CD4-positive, alpha-beta T cell treated with Interleukin-1 beta for 1 hour (primary cell): Measurements from ENCODE around the gene SYT1.

Experiments used
- DNase-seq, 2 donors: peaks; one replicate each; pipeline ENCODE4 v3.0.0-alpha.2; 2020 to 2022

The SYT1 gene

DNA sequence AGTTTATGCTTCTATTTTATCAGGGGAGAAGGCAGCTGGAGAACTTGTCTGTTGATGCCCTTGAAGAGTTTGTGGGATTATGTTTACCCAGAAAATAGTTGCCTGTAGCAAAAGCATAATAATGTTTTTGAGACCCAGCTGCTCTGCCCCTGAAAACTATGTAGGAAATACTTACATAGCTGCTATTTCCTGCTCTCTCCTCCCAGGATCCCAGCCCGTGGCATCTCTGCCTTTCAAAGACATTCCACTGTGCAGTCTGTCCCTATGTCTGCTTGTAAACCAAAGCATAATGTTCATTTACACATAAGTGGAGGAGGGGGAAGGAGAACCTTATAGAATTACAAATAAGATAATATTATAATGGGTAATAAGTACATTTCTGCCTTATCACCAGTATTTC is 198.7 kb downstream of the SYT1 start:
- no peak for DNase-seq

DNA sequence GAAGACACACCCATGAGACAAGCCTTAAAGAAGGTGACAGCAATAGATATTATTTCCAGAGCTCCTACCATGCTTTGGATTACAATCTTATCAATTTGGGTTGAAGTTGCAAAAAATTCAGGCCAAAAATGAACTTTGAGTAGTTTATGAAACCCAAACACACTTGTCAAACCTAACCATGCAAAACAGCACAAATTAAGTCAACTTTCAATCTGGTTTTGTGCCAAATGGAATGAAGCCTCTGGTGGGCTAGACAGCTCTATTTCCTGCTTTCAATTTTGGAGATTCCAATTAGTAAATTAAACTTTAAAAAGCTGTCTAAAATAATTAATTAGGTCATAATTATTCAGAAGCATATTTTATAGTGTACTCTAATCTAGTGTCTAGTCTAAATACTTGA is 203.4 kb downstream of the SYT1 start:
- no peak for DNase-seq

DNA sequence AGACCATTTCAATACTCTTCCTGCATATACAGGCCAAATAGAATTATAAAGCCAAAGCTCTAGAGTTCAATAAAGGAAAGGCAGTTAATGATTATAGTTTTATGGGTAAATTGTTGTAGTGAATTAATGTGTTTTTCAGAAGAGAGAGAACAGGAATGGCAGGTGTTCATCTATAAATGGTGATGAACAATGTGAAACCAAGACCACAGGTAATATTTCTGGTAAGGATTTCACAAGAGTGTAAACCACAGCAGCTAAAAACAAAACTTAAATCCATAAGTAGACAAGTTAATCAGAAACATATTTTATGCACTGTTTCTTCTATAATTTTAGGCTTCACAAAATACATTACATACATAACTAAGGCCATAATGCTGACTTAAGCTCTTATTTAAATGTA is 204.4 kb downstream of the SYT1 start:
- DNase-seq, result no peak

DNA sequence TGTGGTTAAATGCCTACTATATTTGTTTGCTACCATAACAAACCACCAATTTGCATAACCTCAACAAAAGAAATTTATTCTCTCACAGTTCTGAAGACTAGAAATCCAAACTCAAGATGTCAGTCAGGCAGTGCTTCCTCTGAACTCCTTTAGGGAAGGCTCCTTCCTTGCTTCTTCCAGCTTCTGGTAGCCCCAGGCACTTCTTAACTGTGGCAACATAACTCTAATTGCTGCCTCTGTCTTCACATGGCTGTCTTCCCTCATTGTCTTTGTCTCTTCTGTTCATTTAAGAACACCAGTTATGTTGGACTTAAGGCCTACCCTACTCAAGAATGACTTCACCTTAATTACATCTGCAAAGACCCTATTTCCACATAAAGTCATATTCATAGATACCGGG is 206.9 kb downstream of the SYT1 start:
- no peak for DNase-seq

DNA sequence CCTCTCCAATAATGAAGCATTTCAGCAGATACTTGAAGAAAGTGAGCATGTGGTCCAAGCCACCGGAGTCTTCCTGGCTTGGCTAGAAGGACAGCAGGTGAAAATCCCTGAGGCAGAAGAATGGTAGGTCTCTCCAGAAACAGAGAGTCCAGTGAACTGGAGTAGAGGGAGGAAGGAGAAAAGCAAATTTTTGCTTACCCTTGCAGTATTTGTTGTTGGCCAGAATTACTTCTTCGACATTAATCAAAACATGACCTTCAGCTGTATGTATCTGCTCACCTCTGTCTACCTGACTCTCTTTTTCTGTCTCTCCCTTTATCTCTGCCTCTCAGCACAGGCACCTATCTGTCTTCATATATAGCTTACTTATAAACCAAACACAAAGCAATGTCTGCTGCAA is 208.9 kb downstream of the SYT1 start:
- DNase-seq, result no peak

DNA sequence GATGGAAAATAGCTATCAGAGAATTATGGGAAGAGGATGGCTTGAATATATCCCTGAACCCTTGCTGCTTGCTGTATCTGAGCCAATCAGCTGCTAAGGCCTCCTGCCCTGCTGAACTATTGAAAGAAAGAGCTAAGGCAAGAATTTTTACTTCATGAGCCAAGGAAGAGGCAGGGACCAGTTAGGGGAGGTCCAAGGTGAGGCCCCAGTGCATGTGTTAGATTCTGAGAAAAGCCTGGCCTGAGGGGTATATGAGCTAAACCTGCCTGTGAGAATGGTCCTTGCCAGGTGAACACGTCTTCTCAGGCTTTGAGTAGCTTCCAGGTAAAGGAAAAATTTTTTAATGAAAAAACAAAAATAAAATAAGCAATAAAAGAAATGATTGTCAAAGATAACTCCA is 218.0 kb downstream of the SYT1 start:
- no peak for DNase-seq

DNA sequence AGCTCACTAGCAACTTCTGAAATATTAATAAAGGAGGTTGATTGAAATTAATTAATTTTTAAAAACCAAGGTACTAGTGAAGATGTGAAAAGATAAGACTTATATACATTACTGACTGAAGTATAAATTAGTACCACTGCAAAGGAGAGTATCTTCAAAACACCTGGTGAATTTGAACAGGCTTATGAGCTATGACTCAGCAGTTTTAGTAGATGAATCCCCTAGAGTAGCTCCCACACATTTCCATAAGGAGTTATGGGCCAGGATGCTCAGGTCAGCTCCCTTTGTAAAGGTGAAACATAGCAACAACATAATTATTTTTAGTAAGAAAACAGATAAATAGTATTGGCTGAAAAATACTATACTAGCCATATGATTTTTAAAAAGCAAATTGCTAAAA is 218.6 kb downstream of the SYT1 start:
- no peak for DNase-seq

DNA sequence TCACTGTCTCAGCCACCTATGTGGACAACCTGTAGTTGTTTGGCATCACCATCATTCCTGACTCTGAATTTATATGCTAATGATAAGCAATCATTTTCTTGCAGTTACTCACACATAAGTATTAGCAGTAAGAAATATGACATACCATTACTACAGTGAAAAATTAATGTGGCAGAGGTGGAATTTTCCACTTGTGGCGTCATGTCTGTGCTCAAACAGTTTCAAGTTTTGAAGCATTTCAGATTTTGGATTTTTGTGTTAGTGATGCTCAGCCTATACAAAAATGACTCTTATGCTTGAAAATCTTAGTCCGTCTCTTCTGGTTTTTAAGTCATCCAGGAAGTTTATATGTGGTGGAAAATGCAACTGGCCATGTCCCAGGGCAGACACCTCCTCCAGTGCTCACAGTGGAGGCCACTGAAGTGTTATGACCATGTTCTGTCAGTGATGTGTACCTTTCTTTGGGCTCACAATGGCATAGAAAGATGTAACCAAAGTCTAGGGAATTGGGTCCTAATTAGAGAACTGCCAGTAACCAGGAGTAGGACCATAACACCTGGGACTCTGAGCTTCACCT is 220.6 kb downstream of the SYT1 start:
- no peak for DNase-seq

DNA sequence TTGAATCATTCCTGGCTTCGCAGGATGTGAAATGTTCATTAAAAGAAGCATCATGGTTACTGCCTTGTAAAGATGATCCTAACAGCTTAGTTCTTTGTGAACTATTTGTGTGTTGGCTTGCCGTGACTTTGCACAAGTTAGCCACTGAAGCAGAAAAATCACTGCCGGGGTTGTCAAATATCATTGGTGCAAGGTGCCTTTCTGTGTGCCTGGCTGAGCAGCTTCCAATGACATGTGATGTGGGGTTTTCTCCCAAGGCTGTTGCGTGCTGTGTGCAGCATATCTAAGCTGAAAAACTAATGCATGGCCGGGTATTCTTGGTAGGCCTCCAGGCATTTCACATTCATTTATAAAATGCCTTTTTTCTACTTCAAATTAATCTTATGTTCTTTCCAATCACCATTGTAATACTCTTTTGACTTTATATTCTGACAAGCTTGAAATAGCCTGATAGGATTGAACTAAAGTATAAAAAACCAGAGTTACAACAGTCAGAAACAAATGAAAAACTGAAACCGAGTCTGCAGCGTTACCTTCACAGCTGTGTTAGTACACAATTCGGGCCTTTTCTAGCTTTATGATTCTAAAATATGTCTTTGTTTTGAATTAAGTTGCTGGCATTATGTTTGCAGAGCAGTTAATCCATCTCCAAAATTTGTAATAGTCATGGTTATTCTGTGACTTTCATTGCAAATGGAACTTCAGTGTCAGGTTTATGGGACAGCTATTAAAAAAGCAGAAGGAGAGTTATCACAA is 222.1 kb downstream of the SYT1 start:
- DNase-seq, result no peak

DNA sequence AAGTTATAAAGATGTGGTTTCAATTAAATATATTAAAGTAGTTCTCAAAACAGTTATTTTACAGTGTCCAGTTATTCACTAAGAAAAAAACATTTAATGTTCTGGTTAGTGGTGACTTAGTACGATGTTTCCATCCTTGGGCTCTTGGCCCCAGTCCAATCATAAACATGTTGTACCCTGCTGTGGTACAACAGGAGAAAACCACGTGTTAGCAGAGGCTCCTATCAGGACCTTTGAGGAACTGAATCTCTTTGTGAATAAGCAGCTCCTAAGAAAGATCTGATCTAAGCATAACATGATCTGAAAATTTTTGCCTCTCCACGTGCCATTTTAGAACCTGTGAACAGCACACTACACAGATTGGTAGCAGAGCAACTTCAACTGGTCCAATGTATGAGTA is 234.0 kb downstream of the SYT1 start:
- DNase-seq, result no peak

DNA sequence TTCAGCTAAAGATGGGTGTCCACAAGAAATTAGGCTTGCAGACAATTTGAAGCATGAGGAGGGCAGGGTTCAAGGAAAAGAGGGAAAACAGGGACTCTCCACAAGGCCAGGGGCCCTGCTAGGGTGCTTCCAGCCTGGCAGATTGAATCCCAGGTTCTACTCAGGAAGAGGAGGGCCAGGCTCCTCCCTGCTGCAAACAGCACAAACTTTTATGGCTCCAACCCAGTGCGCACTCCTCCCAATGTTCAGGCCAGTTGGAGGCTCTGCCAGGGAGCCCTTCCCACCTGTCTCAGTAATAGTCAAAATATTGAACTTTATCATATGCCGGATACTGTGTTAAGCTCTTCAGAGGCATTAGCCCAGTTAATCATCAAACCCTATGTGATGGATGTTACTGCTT is 244.4 kb downstream of the SYT1 start:
- DNase-seq, result no peak

DNA sequence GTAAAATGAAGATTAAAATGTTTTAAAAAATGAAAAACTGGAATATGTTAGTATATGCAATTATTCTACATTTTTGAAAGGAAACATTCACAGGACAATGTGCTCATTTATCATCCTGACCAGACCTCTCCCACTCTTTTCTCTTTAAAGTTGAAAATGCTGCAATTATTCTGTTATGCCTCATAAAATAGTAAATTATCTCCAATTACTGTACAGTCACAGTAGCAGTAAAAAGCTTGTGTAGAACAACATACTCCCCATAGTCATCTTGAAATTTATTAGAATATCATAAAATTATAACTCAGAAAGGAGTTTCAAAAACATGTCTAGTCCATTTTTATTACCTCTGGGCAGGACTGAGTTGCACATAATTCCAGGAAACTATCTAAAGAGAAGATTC is 250.3 kb downstream of the SYT1 start:
- no peak for DNase-seq

DNA sequence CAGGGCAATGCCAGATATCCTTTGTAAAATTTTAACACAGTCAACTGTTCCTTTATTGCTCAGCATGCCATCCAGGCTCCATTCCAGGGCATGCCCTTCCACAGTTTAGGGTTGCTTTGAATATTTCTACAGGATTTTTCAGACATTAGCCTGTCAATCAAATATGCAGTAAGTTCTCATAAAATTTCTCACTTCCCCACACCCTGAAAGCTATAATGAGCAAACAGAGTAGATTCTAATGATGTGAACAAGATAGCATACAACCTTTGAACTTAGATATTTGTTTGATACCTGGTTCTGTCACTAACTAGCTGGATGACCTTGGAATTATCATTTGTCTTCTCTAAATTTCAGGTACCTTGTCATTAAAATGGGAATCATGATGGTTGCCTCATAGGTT is 251.2 kb downstream of the SYT1 start:
- DNase-seq, result no peak

DNA sequence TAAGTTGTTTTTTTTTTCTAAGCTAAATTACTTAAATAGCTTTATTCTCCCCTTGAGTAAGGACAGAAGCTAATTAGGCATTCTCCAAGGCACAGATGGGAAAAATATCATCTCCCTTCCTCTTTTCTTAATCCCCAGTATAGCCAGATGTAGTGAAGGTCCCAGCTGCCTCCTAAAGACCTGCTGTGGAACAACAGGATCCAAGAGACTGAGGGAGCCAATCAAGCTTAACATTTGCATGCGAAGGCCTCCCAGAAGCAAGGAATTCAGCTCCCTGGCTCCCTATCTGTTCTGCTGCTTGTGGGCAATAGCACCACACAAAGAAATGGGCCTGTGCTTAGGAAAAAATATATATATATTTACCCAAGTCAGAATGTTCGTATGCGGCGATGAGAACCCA is 255.2 kb downstream of the SYT1 start:
- no peak for DNase-seq

DNA sequence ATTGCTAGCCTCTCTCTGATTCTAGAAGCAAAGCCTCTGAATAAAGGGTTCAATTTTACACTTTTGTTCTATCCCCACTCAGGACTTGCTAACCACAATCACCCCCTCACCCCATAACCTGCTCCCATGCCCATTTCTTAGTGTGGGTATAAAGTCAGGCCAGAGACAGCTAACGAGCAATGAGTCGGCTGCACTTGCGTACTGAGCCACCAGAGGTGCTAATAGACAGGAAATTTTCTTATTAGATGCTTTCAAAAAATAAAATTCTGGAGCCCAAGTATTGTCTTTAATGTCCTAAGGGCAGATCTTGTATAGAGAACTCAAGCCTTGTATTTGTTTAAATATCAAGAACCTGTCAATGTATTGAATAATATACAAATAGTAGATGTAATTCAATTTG is 256.9 kb downstream of the SYT1 start:
- DNase-seq, result no peak

DNA sequence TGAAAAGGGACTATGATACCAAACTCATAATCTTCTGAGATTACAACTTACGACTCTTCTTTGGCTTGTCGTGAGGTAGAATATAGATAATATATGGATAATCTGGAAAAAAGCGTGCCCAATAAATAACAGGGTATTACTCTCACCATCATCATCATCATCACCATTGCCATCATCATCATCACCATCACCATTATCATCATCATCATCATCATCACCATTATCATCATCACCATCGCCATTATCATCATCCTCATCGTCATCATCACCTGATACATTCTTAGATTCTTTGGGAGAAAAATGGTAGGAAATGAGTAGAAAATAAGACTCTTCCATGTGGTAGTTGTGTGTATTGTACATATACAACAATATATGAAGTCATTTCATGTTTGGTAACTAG is 259.8 kb downstream of the SYT1 start:
- no peak for DNase-seq

DNA sequence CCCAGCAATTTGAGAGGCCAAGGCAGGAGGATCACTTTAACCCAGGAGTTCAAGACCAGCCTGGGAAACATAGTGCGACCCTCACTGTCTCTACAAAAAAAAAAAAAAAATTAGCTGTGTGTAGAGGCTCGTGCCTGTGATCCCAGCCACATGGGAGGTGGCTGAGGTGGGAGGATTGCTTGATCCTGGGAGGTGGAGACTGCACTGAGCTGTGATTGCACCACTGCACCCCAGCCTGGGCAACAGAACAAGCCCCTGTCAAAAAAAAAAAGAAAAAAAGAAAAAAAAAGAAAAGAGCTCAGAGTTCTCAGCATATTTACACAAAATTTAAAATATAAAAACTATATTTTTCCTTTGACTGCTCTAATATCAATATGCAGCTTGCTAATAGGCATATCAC is 260.8 kb downstream of the SYT1 start:
- DNase-seq, result no peak

DNA sequence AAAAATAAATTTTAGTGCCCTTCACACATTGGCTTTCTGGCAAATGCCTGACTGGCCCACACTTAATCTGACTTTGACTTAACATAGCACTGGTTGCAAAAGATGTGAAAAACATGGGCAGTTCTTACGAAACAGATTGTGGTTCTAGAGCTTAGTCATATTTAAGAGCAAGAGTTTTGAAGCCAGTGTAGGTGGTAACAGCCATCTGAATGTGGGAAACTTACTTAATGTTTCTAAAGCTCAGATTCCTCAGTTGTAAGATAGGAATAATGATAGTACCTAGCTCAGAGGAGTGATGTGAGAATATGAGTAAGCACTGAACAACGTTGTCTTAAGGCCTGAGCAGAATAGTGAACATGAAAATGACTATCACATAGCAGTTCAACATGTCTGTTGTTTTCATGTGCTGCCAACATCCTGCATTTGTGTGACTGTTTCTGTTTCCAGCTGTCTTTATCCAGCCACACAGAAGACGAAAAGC is 262.7 kb downstream of the SYT1 start:
- DNase-seq, result no peak

DNA sequence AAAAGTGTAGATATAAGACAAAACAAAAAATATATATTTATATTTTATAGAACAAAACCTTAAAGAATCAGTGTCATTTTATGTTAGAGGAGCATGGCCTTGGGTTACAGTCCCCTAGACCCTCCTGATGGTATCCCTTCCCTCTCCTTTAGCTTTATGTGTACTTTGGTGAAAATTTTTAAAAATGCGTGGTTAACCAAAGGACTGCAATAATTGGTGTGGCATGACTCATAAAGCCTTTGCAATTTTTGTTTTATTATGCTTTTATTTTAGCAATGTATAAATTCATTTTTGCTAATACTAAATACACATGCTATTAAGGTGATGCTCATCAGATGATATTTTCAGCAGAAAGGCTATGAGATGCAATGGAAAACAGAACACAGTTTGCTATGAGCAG is 264.4 kb downstream of the SYT1 start:
- DNase-seq, result no peak

DNA sequence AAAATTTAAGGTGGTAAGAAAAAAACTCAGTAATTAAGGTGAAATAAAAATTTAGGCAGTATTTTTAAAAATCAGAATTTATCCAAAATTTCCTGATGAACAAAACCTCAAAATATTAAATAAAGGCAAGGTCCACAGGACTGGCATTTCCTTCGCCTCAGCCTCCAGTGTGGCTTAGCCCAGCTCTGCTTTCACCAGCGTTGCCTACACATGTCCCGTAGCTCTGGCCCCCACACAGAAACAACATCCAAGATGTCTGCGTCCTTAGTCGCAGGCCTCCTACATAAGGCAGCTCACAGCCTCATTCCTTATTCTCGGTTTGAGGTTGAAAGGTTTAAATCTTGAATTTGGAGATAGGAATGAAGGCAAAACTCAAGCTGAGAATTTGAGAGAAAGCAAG is 274.3 kb downstream of the SYT1 start:
- DNase-seq, result no peak

DNA sequence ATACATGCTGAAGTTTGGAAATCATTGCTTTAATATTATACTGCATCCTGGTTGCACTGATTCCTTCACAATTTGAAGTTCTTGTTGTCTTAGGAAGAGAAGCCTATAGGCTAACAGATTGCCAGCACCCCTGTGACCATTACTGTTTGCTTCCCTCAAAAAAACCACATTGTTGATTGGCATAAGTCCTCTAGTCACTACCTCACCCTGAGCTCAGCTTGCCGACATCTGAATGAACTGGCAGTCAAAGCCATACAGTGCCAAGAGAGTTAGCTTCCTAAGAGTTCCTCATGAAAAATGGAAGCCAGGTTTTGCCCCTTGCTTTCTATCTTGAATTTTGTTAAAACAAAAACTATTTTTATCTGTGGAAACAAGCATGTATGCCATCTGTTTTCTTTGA is 276.1 kb downstream of the SYT1 start:
- no peak for DNase-seq

DNA sequence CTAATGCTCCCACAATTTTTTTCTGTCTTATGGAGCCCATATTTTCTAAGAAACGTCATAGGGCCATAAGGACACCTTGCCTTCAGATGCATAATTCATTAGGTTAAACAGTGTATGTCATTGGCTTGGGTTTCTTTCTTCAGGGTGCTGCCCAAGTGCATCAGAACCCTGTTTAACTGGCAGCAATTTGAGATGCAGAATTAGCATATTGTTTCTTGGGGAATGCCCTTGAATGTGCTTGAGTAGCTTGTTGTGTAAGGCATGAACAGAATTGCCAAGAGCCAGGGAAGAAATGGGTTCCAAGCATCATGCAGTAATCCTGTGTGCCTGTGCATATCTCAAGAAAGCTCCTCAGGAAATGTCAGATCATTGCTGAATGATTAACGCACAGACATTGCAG is 277.2 kb downstream of the SYT1 start:
- DNase-seq, result no peak

DNA sequence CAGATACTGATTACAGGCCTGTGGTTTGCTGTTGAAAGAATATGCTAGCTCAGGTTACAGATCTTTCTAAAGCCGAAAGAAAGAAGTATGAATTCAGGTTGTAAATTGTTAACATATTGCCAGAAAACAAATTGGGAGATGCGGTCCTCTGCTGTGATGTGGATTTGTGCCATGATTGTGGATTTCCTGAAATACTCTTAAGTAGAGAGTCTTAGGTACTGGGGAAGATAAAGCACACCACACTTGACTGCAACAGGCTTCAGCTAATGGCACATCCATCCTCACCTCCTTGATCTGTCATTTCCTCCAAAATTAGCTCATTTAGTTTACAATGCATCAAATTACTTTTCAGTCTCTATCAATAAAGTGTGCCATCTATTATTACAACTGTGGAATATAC is 279.2 kb downstream of the SYT1 start:
- no peak for DNase-seq

DNA sequence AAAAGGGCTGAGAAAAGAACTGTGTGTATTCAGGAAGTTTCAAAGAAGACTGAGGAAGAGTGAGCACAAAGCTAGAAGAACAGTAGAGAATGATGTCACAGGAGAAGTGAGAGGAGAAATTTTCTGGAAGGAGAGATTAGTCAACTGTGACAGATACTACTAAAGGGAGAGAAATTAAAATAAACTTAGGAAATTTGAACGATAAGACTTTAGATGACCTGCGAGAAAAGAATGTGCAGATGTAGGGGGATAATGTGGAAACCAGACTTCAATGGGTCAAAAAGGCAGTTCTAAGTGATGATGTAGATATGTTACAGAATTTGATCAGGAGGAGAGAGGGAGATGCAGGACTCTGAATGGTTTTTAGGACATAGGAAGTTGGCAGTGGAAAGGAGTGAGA is 287.4 kb downstream of the SYT1 start:
- no peak for DNase-seq

DNA sequence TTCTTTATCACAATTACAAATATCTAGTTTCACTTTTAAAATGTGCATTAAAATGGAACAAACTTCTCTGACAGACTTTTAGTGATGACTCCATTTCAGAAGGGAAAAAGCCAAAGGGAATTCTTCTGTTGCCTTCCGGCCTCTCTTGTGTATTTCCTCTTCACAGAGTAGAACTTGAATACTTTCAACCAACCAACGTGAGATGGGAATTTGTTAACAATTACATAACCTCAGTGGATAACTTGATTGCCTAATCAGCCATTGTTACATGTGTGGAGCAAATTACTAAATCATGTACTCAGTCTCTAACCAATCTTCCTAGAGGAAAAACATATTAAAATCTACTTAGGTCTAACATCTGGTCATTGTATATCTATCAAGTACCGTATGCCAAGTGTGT is 291.1 kb downstream of the SYT1 start:
- DNase-seq, result no peak
